SU-DHL-6 (cell line): ENCODE measurements around the gene SLC39A3.

Source experiments
- CTCF ChIP-seq: fragments of 200-600 bp; sonication (generic); IDR thresholded peaks from one replicate; pipeline ENCODE4 v1.5.1; 2017; ENCODE audit warnings: antibody characterized with exemption, mild to moderate bottlenecking, low read length, moderate library complexity; ENCODE audit not compliant: insufficient read depth, poor library complexity, severe bottlenecking
- EZH2phosphoT487 ChIP-seq: fragments of 200-600 bp; sonication (generic), shearing (Covaris generic); conservative IDR thresholded peaks from 2 replicates; pipeline ENCODE4 v1.6.1; 2018; ENCODE audit warnings: mild to moderate bottlenecking, antibody characterized with exemption, low read length, moderate library complexity, mixed read lengths

- TF ChIP-seq CTCF (no peak), EZH2phosphoT487 (no peak)
These were observed 36.8 kb downstream of the SLC39A3 start for GRCh38 chr19:2703077-2703437.
